GM19452 (cell line): ENCODE measurements around the gene SIAH1.
"Not testable (repeated sequence)": the region's sequence is repeated elsewhere in the genome, so short reads cannot be mapped to it uniquely, and the experiment has no call there.

Experiments
- ATAC-seq: cut with Tn5 transposase; IDR thresholded peaks from one replicate; pipeline ENCODE4 v1.9.1; 2021; ENCODE audit not compliant: unreplicated experiment

SIAH1 gene

DNA sequence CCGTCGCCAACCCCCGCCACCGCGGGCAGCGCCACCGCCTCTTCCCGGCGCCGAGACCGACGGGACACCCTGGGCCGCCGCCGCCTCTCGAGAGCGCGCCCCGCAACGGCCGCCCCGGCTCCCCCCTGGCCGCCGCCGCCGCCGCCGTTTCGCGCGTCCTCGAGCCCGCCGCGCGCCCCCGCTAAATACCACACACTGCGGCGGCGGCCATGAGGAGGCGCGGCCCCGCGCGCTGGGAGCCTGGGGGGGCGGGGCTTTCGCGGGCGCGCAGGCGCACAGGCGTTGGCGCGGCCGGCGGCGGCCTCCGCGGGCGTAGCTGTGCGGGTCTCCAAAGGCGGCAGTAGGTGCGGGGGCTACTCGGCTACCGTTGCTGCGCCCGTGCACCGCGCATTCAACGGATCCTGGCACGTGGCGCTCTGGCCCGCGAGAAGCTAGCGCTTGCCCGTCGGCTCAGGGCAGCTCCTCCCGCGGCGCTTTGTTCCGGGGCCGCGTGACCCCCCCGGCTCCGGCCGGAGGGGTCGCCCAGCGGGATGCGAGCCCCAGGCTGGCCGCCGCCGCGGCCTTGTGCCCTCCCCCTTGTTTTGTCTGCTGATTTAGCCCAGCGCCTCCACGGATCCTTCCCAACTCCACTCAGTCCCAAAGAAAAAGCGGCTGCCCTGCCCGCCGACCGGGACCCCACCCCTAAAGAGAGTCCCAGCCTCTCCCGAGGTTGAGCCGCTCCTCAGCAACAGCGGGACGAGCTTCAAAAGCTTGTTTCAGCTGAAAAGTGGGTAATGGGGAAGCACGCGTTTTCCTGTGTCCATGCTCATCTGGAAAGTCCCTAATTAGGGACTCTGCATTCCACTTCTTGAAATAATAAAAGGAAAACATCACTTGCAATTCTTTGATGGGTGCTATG is at the start of gene SIAH1:
Gene SIAH1 (minus strand): TSS at position 161 of the 898 bp plus-strand sequence. CDS start 22,985 bp downstream, outside the sequence.
- peak; percentile 69 for ATAC-seq

GRCh38 chr16:48434653-48435317 is 49.6 kb upstream of the SIAH1 start:
- no peak for ATAC-seq

DNA sequence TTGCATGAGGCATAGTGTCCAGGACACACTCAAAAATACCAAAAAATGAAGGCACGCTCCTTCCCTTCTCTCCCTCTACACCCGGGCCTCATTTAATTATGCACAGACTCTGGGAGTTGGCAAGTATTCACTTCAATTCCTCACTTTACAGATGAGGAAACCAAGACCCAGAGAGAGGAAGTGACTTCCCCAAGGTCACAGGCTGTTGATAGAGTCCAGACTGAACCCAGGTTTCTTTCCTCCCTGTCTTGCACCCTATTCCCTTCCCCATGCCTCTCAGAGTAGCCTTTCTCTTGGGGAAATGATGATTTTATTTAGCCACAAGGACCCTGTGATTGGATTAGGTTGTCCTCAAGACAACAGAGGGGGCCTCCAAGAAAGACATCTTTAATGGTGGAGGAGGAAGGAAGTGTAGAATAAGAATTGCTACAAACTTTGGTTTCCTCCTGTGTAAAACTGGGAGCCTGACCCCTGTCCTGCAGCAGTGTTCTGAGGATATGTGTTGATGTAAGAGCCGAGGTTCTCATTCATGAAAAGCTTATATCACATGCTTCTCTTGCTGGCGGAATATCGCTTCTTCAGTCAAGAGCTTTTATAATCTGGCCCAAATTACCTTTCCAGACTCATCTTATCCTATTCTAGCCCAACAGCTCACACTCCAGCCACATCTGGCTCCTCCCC is 48.8 kb upstream of the SIAH1 start:
- ATAC-seq = no peak

DNA sequence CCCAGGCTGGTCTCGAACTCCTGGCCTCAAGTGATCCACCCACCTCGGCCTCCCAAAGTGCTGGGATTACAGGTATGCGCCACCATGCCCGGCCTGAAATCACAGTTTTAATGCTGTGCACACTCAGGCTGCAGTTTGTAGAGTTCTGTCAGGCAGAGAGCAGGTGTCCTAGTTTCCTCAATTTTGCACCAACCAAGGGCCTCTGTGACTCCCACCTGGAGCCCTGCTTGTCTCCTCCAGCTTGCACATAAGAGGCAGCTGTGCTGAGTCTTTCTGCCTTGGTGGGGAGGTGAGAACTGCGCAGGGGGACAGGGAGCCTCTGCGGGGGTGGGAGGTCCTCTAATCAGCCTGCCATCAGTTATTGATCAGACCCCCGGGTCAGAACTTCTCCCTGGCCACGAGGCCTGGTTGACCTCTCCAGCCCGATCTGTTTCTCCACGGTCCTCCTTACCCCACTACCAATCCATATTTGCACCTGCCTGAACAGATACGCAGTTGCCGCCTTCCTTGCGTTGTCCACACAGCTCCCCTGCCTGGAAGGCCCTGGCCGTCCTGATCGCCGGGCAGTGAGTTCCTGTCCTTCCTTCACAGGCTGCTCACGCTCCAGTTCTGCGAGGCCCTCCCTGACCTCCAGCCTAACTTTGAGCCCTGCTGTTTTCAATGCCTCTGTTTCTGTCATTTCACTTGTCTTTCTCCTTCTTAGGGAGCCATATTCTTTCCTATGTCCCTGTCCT is 48.1 kb upstream of the SIAH1 start:
- no peak for ATAC-seq

- peak; percentile 87 for ATAC-seq
These were observed 46.9 kb upstream of the SIAH1 start for GRCh38 chr16:48432136-48432535.

DNA sequence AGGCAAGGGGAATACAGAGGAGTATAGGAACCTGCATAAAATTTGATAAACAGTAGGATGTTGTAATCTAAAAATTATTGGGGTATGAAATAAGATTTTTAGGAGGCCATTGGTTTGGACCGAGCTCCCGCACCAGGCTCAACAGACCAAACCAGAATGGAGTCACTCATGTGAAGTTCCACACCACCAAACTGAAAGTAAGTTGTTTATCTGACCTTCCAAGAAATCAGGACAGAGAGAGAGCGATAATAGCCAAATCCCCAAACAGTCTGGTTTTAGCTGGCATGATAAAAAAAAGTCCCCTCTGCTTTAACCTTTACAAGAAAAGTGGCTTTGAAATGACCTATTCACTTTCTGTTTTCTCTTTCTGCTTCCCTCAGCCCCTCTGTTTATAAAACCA is 45.7 kb upstream of the SIAH1 start:
- ATAC-seq = no peak

GRCh38 chr16:48426244-48427141 is 41.3 kb upstream of the SIAH1 start:
- no peak for ATAC-seq

GRCh38 chr16:48422537-48422936 is 37.3 kb upstream of the SIAH1 start:
- no peak for ATAC-seq

GRCh38 chr16:48421741-48422140 is 36.5 kb upstream of the SIAH1 start:
- no peak for ATAC-seq

- no peak for ATAC-seq
These were observed 35.2 kb upstream of the SIAH1 start for GRCh38 chr16:48420437-48420836.

DNA sequence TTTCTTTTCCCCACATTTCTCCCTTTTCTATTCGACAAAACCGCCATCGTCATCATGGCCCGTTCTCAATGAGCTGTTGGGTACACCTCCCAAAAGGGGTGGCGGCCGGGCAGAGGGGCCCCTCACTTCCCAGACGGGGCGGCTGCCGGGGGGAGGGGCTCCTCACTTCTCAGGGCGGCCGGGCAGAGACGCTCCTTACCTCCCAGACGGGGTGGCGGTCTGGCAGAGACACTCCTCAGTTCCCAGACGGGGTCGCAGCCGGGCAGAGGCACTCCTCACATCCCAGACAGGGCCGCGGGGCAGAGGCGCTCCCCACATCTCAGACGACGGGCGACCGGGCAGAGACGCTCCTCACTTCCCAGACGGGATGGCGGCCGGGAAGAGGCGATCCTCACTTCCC is 31.4 kb upstream of the SIAH1 start:
- not testable (repeated sequence) for ATAC-seq

- no peak for ATAC-seq
These were observed 28.1 kb upstream of the SIAH1 start for GRCh38 chr16:48413272-48413671.

GRCh38 chr16:48409839-48410632 is 24.8 kb upstream of the SIAH1 start:
- no peak for ATAC-seq

- ATAC-seq = no peak
These were observed 23.5 kb upstream of the SIAH1 start for GRCh38 chr16:48408688-48409087.

GRCh38 chr16:48405907-48406306 is 20.7 kb upstream of the SIAH1 start:
- no peak for ATAC-seq

DNA sequence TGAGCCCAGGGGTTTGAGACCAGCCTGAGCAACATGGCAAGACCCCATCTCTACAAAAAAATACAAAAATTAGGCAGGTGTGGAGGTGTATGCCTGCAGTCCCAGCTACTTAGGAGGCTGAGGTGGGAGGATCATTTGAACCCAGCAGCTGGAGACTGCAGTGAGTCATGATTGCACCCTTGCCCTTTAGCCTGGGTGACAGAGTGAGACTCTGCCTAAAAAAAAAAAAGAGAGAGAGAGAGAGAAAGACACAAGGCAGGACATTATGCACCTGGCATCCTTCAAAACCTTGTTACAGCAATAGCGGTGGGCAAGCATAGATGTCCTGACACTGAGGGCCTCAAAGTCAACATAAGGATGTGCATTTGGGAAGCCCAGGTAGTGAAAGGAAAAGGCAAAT is 19.9 kb upstream of the SIAH1 start:
- no peak for ATAC-seq

- ATAC-seq = not testable (repeated sequence)
These were observed 17.3 kb upstream of the SIAH1 start for GRCh38 chr16:48402547-48402946.

DNA sequence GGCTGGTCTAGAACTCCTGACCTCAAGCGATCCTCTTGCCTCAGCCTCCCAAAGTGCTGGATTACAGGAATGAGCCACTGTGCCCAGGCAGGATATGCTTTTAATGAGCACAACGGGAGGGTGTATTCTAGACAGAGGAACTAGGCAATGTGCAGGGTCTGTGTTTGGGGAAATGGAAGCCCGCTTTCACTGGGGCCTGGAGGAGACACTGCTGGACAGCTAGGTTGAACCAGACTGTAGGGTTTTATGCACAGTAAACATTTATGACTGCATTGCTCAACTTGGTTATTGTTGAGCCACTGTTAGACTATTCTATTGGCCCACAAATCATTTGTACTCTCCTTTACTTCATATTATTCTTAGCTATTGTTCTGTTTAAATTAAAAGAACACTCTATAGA is 10.2 kb upstream of the SIAH1 start:
- no peak for ATAC-seq

DNA sequence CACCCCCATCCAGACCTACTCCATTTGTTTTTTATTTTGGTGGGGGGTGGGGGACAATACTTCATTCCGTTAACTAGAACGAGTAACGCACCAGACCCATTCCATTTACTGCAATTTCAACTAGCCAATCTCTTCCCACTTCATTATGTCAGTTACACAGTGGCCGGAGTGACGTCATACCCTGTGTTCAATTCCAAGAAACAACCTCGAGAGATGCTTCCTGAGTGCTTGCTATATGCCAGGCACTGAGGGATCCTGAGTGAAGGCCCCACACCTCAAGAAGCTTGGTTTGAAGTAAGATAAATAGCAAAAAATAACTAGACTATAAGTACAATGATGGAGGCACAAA is 9.1 kb upstream of the SIAH1 start:
- no peak for ATAC-seq
